Breast epithelium (tissue), 3 donors: ENCODE data around the gene CLSTN1.
"Not testable (repeated sequence)": the region's sequence is repeated elsewhere in the genome, so short reads cannot be mapped to it uniquely, and the experiment has no call there.

Source experiments
- CTCF ChIP-seq, 3 donors: fragments of 450-650 bp; IDR thresholded peaks; one replicate each; pipeline ENCODE4 v1.5.1; 2016 to 2017; ENCODE audit warnings: antibody characterized with exemption in 3 of 3, mild to moderate bottlenecking in 3 of 3, moderate library complexity in 3 of 3
- POLR2A ChIP-seq: fragments of 450-650 bp; IDR thresholded peaks from one replicate; pipeline ENCODE4 v1.6.1; 2016; ENCODE audit warnings: antibody characterized with exemption, mild to moderate bottlenecking, moderate library complexity
- POLR2AphosphoS5 ChIP-seq, 3 donors: sonication (generic); formaldehyde crosslinking; IDR thresholded peaks; one replicate each; pipeline ENCODE4 v1.6.1; 2017; ENCODE audit warnings: antibody characterized with exemption in 3 of 3

- not testable (repeated sequence) for TF ChIP-seq CTCF (IDR thresholded peaks at IDR 0.05); POLR2A; POLR2AphosphoS5 (IDR thresholded peaks at IDR 0.05)
Measured at GRCh38 chr1:9762446-9762845, 61.3 kb downstream of the CLSTN1 start.
